ELR (cell line): Measurements from ENCODE around the gene PAPPA2.
A peak's percentile ranks its signal among the peaks of the same experiment; 100 is the strongest.
"Not testable (repeated sequence)": the region's sequence is repeated elsewhere in the genome, so short reads cannot be mapped to it uniquely, and the experiment has no call there.

Experiments used
- DNase-seq: peaks from one replicate; pipeline ENCODE4 v3.0.0-alpha.2; 2015; ENCODE audit warnings: low read depth

The PAPPA2 gene

DNA sequence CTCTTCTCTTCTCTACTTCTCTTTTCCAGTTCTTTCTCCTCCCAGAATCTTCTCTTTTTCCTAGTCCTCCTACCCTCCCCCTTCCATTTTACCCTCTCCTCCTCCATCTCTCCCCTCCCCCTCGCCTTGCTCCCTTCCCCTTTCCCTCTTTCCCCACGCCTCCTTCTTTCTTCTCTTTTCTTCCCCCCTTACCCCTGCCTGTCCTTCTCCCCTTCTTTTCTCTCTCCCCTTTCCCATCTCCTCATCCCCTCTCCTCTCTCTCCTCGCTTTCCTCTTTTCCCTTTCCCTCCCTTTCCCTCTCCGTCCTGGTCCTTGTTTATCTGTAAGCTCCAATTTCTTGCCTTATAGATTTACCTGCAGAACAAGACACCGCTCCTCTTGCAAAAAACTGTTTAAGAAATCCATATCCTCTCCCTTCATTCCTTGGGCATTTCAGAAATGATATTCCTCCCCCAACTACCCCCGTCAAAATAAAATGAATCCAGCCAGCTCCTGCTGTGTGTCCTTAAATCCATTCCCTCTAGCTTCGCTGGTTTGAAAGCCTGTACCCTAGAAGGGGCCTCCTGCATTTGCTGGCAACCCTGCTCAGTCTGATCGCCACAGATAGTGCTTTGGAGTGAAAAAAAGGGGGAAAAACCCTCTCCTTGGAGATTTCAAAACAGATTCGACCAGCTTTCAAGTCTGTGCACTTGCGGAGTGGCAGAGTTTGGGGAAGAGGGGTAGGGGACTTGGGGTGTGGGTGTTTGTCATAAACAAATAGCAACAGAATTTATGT lies 89.4 kb downstream of the PAPPA2 start:
- DNase-seq: no peak

GRCh38 chr1:176552999-176553398 lies 90.0 kb downstream of the PAPPA2 start:
- no peak for DNase-seq

GRCh38 chr1:176556288-176556687 lies 93.3 kb downstream of the PAPPA2 start:
- no peak for DNase-seq

DNA sequence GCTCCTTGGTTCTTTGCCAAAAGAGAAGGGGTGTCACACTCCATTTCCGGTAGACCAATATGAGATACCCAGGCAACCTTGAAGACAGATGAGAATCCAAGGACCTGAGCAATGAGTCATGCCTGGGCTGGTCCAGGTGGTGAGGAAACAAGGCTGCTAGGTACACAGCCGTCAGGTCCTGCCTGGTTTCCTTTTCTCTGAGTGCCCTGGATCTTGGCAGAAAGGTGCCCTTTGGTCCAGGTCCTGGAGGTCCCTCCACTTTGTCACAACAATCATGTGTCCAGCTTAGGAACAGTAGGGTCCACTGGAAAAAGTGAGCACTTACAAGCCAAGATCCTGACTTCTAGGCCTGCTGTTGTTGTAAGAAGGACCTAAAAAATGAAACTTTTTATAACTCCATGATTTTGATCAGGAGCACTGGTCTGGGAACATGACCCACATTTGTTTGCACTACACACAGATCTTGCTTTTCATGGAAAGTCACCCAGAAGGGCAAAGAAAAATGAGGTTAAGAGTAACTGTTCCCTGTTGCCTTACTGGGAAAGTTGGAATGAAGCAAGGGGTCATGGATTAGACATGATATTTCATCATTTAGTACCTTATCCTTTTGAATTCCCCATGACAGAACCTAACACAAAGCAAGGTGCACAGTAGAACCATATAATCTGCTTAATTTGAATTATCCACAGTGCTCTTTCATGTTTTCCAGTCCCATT lies 94.7 kb downstream of the PAPPA2 start:
- no peak for DNase-seq

GRCh38 chr1:176558561-176558960 lies 95.6 kb downstream of the PAPPA2 start:
- no peak for DNase-seq

DNA sequence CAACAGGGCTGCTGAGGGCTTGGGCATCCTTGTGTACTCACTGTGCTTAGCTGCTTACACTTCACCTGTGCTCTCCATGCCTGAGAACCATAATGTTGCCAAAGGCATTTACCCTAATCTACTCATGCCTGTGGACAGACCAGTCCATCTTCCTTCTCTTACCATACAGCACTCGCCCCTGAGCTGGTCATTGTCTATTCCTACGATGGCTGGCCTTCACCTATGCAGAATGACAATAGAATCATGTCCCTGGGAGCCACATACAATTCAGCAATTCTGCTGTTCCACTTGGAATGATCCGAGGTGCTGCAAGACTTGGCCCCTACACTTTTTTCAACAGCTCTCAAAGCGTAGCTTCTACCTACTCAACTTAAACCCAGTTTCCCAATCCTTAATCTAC lies 96.5 kb downstream of the PAPPA2 start:
- no peak for DNase-seq

DNA sequence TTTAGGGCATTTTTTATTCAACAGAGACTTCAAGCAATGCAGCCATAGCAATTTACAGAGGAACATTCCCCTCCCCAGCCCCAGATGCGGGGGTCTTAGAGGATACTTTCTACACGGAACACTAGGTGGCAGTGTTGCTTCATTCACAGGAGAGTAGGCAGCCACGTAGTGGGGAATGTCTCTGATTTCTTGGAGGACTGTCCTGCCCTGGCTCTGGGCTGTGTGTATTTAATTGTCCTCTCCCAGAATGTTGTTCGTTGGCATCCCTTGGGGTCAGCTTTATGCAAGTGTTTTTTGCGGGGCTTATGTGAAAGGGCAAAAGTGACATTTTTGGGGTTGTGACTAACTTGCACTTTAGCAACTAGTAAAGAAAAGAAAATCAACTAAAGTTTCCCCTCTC lies 96.9 kb downstream of the PAPPA2 start:
- peak; percentile 70 for DNase-seq

DNA sequence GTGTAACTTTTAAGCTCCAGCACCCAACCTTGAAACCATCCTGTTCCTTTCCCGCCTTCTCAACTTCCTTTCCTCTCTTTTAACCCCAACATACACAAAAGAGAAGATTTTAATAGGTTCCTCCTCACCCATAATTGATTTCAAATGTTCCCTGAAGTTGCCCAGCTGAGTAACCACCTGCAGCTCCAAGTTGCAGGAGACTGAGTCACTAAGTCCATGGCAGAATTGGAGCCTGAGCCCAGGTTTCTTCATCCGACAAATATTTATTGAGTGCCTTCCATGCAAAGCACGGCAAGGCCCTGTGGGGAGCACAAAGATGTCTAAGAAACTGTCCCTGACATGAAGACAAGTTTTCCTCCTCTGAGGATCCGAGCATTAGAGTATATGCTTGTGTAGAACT lies 97.7 kb downstream of the PAPPA2 start:
- DNase-seq: no peak

DNA sequence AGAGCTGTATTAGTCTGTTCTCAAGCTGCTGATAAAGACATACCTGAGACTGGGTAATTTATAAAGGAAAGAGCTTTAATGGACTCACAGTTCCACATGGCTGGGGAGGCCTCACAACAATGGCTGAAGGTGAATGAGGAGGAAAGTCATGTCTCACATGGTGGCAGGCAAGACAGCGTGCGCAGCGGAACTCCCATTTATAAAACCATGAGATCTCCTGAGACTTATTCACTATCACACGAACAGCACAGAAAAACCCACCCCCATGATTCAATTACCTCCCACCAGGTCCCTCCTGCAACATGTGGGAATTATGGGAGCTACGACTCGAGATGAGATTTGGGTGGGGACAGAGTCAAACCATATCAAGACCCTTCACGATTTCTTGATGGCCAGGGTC lies 98.8 kb downstream of the PAPPA2 start:
- DNase-seq: not testable (repeated sequence)

- DNase-seq: no peak
Measured at GRCh38 chr1:176566004-176566975, 103.3 kb downstream of the PAPPA2 start.

GRCh38 chr1:176567190-176567794 lies 104.3 kb downstream of the PAPPA2 start:
- DNase-seq: peak; percentile 80

GRCh38 chr1:176568185-176568584 lies 105.2 kb downstream of the PAPPA2 start:
- DNase-seq: no peak

- no peak for DNase-seq
Measured at GRCh38 chr1:176574756-176575155, 111.8 kb downstream of the PAPPA2 start.

- no peak for DNase-seq
Measured at GRCh38 chr1:176575991-176576390, 113.0 kb downstream of the PAPPA2 start.

- no peak for DNase-seq
Measured at GRCh38 chr1:176576670-176577069, 113.7 kb downstream of the PAPPA2 start.

- DNase-seq: no peak
Measured at GRCh38 chr1:176577646-176578197, 114.7 kb downstream of the PAPPA2 start.

DNA sequence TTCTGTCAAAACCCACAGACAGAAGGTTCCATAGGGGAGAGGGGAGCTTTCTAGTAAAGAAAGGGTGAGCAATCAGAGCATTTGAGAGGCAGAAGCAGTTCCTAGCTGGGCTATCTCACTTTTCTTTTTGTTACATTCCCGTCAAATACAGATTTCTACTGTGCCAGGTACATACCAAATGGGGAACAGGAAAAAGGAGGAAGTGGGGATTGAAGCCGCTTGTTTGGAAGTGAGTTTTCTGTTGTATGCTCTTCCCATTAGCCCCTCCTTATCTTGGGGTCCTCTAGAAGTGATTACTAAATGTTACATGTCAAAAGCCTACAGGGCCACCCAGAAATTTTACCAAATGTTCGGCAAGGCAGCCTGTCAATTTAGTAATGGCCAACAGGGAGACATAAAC lies 116.1 kb downstream of the PAPPA2 start:
- DNase-seq: no peak

- no peak for DNase-seq
Measured at GRCh38 chr1:176595217-176595616, 132.2 kb downstream of the PAPPA2 start.

DNA sequence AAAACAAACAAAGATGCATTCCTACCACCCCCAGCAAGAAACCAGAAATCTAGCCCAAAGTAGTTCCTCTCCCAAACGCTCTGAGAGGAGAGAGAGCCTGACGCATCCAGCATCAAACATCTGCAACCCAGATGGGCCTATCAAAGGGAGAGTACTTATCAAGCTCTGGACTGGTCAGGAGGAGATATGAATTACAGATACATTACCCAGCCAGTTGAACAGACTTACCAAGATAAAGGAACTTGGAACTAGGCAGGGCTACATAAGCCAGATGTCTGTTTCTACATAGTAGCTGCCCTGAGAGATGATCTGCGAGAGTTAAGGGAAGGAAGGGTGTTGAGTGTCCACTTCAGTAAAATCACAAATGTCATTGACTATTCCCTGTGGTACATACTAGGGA lies 138.4 kb downstream of the PAPPA2 start:
- DNase-seq: no peak

- DNase-seq: no peak
Measured at GRCh38 chr1:176602388-176603004, 139.5 kb downstream of the PAPPA2 start.

DNA sequence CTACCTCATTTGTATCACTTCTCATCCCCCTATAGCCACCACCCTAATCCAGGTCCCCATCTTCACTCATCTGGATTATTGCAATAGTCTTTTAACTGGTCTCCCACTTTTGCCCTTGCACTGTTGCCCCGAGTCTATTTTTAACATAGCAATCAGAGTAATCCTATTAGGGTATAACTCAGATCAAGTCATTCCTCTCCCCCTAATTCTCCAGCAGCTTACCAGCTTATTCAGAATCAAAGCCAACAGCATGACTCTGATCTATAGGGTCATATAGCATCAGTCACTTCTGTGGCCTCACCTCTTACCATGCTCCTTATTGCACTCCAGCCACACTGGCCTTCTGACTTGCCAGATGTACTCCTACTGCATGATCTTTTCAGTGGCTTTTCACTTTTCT lies 140.7 kb downstream of the PAPPA2 start:
- DNase-seq: no peak
